HG03060 (cell line): Measurements from ENCODE around the gene COL7A1.
A peak's percentile ranks its signal among the peaks of the same experiment; 100 is the strongest.

ENCODE experiments used
- ATAC-seq: cut with Tn5 transposase; IDR thresholded peaks from one replicate; pipeline ENCODE4 v1.9.1; 2021; ENCODE audit warnings: low read depth, moderate number of reproducible peaks; ENCODE audit not compliant: unreplicated experiment

The COL7A1 gene

DNA sequence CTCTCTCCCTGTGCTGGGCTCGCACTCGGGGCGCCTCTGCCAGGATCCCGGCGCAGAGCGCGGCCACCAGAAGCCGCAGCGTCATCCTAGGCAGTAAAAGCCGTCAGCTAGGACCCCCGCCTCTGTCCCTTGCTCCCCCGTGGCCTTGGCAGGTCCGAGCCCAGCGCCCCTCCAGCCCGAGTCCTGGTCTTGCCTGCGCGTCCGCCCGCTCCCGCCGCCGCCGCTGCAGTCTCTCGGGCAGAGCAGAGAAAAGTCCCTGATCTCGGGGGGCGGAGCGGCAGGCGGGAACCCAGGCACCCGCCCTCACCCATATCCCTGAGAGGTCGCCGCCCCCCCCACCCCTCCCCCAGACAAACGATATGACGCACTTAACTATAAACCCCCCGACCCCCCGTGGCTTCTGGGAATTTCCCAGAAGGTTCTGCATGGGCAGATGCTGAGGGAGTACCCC lies at the start of gene COL7A1:
COL7A1 (minus strand) TSS at position 255 of the 451 bp plus-strand sequence; CDS start at position 85, 170 bp downstream.
- ATAC-seq: no peak

DNA sequence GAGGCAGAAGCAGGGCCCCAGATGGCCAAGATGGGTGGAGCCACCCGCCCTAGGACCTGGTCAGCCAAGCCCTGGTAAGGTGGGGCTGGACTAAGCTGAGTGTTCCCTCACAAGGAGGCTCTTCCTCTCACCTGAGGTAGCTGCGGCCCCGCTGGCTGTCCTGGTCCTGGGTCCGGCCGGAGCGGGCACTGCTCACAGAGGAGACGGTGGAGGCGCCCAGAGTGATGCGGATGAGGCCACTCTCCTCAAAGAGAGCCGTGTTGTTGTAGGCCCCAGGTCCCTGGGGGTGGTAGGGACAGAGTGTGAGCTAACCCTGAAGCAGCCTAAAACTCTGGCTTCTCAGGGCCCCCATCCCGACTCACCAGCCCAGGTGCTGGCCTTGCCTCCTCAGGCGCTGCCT lies 47.5 kb upstream of the COL7A1 start:
- ATAC-seq: no peak

DNA sequence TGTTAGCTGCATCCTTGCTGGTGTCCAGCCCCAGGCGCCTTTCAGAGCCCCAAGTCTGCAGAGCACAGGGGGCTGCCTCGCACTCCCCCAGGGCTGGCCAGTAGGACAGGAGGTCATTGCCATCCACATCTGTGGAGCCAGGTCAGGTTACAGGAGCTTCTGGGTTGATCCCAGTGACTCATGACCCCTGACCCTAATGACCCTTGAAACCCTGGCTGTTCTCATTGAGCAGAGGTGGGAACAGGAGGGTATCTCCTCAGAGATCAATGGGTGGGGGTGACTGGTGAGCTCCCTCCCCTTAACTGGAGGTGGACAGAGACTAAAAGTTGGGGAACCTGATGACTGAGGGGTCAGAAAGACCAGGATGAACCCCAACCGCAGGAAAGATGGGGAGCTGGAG lies 46.3 kb upstream of the COL7A1 start:
- no peak for ATAC-seq

DNA sequence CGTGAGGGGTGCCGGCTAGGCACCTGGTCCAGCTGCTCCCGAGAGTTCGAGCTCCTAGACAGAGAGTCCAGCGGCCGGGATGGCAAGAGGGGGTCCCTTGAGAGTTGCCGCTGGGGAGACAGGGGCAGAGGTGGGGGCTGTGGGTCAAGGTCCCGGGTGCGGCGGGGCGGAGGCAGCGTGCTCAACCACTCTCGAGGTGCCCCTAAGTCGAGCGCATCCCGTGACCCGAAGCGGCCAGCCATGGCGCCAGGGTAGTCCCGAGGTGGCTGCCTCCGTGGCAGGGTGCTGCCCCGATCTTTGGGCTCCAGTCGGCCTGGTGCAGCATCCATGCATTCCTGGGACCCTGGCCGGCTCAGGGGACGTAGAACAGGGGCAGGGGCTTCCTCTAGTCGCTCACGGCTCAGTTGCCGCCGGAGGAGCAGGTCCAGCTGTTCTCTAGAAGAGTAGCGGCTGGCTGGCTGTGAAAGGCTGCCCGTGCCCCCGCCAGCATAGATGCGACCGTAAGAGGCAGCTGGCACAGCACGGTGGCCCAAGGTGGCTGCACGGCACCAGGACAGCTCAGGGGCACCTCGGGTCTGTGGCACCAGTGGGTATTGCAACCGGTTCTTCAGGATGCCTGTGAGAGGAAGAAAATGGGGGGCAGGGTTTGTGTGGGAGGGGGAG lies 44.9 kb upstream of the COL7A1 start:
- no peak for ATAC-seq

DNA sequence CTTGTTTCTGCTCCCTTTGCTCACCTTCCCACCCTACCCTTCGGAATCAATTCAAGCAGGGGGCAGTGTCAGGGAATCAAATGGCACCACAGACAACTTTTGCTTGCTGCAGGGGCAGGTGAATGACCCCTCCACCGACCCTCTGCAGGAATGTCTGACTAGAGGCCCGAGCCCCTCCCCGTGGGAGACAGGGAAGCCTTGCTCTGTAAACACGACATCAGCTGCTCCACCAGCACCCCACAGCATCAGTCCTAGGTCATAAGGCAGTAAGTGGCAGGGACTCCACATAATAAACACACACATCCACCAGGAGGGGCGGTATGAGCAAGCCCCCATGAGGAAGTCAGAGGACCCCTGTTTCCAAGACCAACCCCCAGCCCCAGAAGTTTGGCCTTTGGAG lies 42.2 kb upstream of the COL7A1 start:
- ATAC-seq: no peak

DNA sequence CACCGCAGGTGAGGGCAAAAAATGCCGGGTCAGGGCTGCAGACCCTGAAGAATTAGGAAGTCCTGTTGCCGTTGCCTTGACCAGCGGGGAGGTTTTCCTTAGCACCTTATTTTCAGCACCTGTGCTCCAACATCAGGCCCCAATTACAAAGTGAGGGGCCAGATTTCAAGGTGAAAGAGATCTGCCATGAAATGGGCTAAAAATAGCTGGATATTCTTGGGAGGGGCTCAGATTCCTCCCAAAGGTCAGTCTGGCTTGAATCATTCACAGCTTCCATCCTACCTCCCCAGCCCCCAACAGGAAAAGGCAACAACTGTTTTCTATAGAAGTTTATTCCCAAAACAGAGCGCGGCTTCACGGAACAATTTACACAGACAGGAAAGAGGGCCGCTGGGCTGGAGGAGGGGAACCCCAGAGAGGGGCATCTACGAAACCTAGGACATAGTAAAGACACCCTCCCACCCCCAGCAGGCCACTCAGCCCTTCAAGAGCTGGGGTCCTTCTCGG lies 41.1 kb upstream of the COL7A1 start:
- ATAC-seq: no peak

DNA sequence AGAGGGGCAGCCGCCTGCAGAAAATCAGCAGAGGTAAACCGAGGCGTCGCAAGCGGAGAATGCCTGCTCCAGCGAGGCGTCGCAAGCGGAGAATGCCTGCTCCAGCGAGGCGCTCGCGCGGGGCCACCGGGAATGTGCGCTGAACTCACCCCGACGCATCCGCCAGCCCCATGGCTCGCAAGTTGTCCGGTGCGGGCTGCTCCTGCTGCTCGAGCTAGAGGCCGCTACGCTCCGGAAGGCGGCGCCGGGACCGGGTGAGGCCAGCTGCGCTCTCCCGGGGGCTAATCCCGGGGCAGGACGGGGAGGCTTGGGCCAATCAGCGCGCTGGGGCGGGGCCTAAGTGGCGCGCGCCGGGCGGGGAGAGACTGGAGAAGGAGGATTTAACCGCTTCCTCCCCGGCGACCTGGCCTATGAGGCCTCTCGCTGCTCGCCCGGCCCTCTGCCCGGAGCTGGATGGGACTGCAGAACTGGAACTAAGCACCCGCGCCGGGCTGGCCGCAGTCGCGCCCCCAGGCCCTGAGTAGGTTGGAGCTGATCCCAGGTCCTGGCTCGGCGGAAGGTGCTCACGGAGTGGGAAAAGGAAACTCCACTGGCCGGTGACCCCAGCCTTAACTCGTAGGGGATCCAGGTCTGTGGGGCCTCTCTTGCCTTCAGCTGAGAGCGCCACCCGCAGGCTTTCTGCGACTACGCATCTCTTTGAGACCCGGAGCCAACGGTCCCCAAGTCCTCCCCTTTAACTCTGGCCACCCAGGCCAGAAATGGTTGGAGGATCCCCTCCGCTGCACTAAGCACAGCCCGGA lies 40.3 kb upstream of the COL7A1 start, which contains the start of gene SLC26A6:
SLC26A6 (minus strand) TSS at position 240 of the 800 bp plus-strand sequence; CDS start at position 172, 68 bp downstream.
- ATAC-seq: peak; percentile 67

DNA sequence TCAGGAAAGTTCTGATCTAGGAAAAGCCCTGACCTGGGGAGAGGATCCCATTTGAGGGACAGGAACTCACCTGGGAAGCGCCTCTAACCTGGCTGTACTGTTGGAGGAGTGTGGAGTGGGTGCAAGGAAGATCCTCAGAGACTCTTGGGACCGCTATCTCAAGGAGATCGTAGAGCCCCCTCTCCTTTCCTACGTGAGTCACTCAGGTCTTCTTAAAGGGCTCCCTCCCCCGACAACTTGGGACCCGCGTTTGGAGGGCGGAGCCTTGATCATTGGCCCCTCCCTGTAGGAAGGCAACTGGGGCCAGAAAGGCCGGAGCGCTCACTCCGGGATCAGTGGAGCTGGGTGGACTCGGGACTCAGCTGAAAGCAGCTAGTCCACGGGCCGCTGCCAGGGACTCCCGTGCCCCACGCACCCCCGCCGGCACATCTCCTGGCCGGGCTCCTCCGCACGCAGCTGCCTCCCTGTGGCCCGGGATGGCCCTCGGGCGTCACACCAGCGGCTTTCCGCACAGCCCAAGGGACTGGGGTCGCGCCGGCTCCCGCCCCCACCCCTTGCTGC lies 39.6 kb upstream of the COL7A1 start:
- no peak for ATAC-seq

DNA sequence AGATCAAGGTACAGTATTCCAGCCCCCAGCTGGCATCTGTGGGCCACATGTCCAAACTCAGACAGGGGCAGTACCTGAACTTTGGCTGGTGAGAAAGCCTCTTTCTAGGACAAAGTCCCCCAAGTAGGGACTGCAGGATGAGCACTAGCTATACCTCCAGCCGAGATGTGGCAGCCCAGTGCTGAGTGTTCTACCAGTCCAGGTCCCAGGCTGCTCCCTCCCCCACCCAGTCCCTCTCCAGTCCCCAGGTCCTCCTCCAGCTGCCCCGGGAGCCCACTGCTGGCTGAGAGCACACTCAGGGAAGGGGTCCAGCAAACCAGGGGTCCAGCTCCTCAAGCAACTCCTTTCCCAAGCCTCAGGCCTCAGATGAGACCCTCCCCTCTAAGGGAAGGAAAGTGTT lies 38.6 kb upstream of the COL7A1 start:
- no peak for ATAC-seq

DNA sequence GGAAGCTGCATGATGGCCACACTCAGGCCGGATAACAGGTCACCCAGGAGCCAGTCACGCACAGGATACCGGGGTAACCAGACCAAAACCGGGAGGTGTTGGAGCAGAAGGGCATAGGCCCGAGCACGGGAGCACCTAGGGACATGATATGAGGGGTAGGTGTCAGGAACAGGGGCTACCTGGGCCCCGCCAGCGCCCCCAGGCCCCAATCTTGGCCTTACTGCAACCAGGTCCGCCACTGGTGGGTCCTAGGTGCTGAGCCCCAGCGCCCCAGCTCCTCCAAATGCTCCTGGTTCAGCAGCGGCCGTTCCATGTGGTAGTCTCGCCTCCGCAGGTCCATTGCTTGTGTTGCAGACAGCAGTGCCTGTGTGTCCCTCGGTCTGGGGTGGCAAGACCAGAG lies 38.1 kb upstream of the COL7A1 start:
- ATAC-seq: no peak

DNA sequence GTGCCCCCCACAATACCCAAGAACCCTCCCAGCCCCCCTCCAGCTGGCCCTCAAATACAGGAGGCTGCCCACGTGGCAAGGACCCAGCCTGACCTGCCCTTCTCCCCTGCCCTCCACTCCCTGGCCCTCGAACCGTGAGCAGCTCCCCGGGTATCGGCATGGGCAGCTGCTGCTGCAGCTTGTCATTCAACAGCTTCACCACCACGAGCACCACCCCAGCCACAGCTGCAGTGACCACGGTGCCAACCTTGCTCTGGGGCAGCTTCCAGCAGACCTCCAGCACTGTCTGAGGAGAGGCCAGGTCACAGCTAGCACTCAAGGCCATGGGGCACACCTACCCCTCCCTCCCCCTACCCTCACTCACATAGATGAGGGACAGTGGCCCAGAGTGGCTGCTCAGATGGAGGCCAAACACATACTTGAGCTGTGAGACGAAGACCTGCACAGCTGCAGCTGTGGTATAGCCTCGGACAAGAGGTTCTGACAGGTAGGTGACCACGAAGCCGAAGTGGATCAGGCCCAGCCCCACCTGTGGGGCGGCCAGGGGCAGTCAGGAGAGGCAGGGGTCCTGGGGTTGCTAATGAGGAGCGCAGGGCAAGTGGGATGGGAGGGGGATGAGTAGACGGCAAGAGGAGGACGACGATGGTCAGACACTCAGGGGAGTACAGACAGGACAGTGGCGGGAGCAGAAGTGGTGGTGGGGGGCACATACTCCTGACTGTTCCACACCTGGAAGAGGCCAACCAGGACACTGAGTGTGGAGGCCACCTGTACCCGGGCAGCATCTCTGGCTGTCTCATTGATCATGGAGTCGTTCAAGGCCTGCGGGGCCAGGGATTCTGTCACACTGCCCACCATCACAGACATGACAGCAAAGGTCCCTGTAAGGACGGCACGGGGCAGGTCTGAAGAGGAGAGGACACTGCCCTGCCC lies 36.7 kb upstream of the COL7A1 start:
- ATAC-seq: no peak

DNA sequence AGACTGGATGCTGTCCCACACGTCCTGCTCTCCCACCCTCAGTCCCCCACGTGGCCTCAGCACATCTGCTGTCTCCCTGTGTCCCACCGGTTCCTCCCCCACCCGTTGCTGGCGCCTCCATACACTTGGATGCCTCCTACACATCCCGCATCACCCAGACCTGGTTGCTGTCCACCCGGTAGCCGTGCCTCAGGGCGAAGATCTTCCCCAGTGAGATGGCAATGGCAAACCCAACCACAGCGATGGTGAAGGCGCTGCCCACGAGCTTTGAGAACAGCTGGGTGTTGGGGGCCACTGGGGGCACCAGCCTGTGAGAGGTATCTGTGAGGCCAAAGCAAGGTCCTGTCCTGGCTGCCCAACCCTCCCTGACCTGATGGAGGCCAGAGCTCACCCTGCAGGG lies 35.7 kb upstream of the COL7A1 start:
- ATAC-seq: no peak

DNA sequence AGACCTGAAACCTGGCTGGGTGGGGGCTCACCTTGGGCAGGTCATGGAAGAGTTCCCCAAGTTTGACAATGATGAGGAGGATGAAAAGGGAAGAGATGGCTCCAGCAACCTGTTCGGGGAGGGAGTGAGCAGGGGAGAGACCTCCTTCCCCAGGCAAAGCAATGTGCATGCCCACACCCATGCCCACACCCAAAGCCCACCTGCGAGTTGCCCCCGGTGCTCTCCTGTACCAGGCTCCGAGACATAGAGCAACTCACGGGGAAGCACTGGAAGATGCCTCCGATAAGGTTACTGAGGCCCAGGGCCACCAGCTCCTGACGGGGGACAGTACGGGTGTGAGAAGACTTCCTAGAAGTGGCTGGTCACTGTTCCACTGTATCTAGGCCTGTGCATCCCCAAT lies 35.3 kb upstream of the COL7A1 start:
- ATAC-seq: no peak

DNA sequence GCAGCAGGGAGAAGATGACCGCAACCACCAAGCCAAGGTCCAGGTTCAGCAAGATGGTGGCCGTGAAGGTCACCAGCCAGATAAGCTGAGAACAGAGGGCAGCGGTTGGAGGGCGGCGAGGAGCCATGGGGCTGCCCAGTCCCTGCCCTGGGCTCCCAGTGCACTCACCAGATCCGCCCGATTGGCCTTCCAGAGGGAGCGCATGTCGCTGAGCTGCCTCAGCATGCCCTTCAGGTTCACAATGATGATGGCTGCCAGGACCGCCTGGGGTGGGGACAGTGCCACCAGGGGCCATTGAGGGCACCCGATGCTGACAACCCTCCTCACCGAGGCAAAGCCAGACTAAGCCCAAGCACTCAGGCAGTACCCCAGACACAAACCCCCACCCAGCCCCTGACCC lies 34.8 kb upstream of the COL7A1 start:
- ATAC-seq: no peak

DNA sequence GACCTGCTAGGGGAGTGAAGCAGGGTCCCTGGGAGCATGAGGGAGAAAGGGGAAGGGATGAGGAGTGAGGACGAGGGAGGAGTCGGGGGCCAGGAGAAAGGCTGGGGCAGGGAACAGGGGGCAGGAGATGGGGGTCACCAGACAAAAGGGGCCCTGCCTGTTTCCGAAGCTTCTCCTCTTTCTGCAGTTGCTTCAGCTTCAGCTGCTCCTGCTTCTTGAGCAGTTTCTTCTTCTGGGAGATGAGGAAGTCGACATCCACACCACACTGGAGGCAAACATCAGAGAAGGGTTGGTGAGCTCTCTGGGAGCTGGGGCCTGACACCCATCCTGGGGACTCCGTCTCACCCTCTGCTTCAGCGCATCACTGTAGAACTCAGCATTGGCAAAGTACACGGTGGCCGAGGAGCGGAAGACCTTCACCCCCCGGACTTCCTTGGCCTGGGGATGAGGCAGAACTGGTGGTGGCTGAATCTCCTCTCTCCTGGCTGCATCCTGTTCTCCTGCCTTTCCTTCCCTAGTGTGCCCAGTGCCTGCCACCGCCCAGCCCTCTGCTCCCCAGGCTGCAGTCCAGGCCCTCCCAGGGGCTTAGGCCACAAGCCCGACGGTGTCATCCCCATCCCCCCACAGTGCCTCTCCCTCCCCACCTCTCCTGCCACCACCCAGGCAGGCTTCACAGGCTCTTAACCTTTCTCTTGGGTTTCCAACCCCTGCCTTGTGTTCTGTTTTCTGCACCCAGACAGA lies 33.3 kb upstream of the COL7A1 start:
- ATAC-seq: no peak

DNA sequence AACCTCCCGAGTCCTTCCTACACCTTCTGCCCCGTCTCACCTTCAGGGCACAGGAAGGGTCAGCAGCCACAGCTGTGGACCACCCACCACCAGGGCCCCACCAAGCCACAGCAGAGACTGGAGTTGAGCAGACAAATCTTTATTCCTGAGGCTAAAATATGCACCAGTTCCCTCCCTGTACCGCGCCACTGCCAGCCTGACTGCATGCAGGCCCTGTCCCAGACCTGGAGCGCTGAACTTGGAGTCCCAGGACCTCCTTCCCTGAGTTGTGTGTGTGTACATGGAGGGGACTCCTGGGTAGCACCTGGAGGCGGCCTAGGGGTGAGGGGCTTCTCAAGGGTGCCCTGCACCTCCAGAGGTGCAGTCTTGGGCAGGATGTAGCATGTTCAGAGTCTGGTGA lies 30.5 kb upstream of the COL7A1 start:
- no peak for ATAC-seq

DNA sequence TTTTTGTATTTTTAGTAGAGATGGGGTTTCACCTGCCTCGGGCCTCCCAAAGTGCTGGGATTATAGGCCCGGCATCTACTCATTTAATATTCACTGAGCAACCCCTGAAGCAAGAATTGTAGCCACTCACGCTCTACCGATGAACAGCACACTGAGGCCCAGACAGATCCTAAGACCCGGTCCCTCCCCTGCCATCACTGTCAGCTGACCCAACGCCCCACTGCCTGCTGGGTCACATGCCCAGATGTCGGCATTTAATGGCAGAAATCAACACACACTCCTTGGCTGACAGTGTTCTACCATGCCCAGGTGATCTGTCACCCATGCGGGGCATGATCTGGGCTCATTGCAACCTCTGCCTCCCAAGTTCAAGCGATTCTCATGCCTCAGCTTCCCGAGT lies 29.6 kb upstream of the COL7A1 start:
- ATAC-seq: no peak

DNA sequence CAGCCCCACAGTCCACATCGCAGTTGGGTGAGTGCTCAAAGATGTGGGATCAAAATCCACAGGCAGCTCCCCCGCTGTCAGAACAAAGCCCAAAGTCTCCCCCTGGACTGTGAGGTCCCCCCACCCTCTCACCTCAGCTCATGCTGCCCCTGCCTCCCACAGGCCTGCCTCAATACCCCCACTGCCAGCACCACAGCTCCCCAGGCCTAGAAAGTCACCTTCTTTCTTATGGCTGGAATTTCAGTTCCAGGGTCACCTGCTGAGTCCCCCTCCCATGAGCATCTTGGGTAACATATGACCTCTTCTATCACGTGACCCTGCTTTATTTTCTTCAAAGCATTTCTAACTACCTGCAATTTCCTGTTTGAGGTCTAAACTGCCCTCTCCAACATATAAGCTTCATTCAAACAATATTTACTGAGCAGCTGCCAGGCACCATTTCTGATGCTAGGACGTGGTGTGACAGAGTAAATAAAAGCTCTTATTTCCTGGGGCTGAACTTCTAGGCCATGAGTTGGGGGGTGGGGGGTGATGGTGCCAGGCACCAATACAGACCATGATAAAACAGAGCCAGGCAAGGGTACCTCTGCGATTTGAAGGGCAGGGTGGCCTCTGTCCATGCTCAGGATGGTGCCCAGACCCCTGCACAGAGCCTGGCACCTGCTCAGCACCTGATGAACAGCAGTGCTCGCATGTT lies 28.9 kb upstream of the COL7A1 start:
- ATAC-seq: no peak

DNA sequence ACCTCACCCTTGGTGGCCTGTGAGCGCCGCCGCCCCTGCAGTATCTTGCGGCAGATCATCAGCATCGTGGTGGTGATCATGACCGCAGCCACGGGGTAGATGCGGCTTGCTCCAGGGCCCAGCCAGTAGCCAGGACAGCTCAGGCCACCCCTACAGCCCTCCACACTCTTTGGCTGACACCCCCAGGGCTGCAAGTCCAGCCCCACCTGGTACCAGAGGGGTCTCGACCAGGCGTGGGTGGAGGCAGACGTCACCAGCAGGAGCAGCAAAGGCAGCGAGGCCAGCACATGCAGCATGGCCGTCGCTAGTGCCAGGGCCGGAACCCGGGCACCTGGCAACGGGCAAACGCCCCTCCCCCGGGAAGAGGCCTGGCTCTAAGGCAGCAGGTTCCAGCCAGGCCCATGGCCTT lies 26.3 kb upstream of the COL7A1 start, which contains the start of gene TMEM89:
TMEM89 (minus strand) TSS at position 309 of the 409 bp plus-strand sequence; CDS start at position 296, 13 bp downstream.
- no peak for ATAC-seq
